Measurements from ENCODE around the gene SLC13A3.

Gene SLC13A3

DNA sequence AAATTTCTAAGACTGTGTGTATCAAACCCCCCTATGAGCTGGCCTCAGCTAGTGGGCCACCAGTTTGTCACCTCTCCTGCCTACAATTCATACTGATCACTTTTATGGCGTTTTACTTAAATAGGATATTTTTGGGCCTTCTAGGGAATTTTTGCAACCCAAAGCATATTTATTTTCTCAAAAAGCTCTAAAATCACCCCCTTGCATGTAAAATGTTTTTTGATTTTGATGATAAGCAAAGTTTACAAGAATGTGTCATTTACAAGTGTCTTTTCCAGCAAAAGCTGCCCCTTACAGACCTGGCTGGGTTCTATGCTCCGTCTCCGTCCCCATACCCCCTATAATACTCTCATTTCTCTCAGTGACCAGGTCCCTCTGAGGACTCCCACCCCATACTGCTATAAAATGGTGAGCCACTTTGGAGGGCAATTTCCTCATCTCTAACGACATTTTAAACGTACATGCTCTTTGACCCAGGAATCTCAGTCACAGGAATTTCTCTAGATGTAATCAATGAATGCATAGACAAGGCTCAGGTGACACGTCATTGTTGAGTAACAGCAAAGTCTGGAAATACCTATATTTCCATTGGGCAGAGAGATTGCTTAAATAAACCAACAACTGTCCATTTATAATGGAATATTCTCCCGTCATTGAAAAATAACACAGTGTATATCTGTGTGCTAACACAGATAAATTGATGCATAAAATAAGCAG is 86.9 kb downstream of the SLC13A3 start:
- DNase-seq (ENCODE audit: extremely low spot score, insufficient read length, low read depth) = no peak
- FAIRE-seq = no peak

DNA sequence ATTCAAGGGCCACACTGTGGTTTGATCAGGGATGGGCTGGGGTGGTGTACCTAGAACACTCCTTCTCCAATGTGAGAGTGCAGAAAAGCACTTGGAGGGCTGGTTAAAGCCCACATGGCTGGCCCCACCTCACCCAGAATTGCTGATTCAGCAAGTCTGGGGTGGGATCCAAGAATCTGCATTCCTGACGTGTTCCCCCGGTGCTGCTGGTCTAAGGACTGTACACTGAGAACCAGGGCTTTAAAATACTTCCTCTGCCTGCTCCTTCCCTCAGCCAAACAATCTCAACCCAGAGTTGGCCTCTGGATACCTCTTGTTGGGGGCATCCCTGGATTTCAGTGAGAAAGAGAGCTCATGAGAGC is 87.4 kb downstream of the SLC13A3 start:
- no peak for DNase-seq (ENCODE audit: extremely low spot score, insufficient read length, low read depth)
- FAIRE-seq = no peak

DNA sequence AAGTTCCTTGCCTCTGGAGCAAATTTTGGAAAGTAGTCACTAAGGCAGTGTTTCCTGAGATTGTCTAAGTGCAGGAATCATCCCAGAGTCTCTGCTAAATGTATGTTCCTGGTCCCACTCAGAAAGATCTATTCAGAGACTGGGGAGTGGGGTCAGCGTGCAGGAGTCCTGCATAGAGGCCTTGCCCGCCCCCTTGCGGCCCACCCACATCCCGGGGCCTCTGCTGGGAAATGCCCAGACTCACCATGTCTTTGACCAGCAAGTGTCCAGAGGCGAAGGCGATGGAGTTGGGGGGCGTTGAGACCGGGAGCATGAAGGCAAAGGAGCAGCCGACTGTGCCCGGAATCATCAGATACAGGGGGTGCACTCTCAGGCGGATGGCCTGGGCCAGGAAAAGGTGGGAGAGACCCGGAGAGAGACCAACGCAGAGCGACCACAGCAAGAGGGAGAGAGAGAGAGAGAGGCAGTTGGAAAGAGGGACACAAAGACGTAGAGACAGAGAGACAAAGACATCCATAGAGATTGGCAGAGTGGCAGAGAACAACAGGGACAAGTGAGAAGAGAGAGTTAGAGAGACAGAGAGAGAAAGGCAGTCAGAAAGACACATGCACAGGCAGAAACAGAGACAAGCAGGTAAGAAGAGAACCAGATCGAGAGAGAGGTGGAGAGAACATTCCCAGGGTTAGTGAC is 87.9 kb downstream of the SLC13A3 start:
- DNase-seq (ENCODE audit: extremely low spot score, insufficient read length, low read depth) = no peak
- no peak for FAIRE-seq

DNA sequence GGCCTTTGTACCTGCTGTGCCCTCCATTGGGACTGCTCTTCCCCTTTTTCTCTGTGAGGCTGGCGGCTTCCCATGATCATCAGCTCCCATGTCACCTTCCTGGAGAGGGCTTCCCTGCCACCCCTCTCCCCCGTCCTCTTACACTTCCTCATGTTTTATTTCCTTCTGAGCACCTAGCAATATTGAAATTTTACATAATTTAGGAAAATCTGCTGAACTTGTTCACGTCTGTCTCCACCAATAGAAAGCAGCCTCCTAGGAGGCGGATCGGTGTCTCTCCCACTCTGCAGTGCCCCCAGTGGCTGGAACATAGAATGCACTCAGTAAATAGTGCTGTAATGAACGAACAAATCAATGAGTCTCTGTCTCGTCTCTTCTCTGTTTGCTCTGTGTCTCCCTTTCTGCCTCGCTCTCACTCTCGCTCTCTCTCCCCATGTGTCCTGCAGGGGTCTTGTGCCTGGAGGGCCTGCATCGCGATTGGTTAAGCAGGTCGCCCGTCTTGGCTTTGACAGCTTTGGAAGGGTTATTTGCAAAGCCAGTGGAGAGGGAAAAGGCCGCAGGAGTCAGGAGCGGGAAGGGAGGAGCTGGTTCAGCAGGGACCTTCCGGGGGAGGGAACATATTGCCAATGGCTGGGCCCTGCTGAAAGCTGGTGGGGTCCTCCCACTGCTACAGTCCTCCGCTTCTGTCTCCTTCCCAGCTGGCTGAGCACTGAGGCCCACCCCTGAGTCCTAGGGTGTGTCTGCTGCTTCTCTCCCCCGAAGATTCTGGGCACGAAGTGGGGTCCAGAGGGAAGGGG is 88.7 kb downstream of the SLC13A3 start:
- peak; percentile 95 for FAIRE-seq
- DNase-seq (ENCODE audit: extremely low spot score, insufficient read length, low read depth) = peak; percentile 67

DNA sequence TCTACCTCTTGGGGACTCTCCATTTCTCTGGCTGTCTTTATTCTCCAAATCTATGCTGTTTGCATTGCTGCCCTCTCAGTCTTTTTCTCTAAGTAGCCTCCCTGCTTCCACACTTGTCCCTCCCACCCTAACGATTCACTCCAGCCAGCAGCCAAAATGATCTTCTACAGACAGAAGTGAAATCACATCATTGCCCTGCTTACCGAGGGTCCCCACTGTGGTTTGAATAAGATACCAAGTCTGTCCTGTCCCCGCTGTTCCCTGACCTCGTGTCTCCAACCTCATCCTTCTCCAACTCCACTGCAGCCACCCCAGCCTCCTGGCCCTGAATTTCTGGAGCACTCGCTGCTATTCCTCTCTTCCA is 89.3 kb downstream of the SLC13A3 start:
- FAIRE-seq (no peak), DNase-seq (ENCODE audit: extremely low spot score, insufficient read length, low read depth) (no peak)

DNA sequence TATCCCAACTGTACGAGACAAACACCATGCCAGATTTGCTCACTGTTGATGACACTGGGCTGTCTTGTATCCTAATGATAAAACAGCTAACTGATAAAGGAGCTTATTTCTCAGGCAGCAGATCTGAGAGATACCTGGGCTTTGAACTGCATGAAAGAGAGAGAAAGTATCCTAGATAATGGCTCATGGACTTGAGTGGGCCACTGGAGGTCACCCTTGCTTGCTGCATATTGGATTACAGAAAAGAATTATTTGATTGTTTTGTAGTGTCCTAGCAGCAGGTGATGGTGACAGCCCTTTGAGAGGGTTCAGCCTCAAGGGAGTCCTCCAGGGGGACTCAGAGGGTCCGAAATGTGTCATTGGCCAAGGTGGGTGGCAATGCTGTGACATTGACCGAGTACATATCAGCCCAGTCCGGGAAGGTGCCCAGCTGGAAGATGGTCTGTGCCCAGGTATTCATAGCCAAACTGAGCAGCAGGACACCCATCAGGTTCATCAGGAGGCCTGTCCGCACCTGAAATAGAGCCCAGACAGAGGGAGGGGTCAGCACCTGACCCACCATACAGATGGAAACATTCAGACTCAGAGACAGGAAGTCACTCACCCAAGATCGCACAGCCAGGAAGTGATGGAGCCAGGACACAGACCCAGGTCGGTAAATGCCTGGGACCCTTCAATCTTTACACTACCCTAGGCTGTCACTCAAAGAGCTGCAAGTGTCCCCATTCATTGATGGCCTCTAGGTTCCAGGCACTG is 91.4 kb downstream of the SLC13A3 start:
- no peak for FAIRE-seq
- no peak for DNase-seq (ENCODE audit: extremely low spot score, insufficient read length, low read depth)

DNA sequence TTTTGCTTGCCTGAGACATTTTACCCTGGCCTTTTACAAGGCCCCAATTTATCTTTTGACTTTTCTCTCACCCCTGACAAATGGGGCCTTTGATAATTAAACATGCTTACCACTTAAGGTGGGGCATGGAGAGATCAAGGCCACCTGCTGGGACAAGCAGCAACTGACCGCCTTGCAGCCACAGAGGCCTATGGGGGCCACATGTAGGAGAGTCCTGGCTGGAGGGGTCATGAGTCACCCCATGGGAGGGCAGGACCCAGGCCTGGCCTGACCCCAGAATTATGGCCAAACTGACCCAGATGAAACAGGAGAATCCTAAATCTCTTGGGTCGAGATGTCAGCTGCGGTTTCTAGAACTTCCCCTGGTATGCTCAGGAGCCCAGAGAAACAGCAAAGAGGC is 92.3 kb downstream of the SLC13A3 start:
- DNase-seq (ENCODE audit: extremely low spot score, insufficient read length, low read depth) (no peak), FAIRE-seq (no peak)

DNA sequence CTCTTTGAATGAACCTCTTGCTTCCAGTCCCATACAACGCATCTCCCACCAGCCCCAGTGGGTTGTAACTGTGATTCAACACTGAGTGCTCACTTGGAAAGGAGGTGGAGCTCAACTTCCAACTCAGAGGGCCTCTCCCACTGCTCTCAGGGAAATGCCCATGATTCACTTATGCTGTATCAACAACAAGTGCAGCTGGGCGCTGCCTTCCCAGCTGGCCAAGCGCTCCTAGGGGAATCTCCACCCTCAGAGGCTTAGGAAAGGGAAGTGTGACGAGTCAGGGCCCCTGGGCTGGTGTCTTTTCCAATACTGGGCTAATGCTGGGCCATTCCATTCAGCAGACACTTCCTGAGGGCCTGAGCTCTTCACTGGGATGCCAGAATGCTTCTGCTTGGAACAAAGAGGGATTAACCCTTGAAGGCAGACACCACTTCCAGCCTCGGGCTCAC is 92.7 kb downstream of the SLC13A3 start:
- DNase-seq (ENCODE audit: extremely low spot score, insufficient read length, low read depth) (no peak), FAIRE-seq (no peak)

DNA sequence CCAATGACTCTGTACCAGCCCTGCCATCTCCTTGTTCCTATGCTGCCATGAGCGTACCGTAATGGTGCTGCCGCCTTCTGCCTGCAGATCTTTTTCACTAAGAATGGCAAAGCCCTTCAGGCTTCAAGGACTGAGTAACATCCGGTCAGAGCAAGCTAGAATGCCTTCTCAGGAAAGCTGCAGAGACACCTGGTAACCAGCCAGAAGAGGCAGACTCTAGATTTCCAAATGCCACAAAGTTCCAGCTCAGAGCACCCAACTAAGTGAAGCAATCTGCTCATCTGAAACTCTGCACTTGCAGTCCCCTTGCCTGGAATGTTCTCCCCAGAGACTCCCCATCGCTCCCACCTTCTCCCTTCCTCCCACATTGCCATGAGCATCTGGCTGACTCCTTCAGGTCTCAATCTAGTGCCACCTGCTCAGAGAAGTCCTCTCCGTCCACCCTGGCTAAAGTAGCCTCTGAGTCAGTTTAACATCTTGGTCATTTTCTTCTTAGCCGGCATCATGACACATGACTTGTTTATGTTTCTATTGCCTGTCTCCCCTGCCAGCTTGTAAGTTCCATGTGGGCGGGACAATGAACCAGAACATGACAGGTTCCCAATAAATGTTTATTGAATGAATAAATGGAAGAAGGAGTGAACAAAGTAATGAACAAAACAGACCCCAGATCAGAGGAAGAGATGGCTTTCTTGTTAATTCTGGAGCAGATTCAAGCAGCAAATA is 93.9 kb downstream of the SLC13A3 start:
- no peak for DNase-seq (ENCODE audit: extremely low spot score, insufficient read length, low read depth)
- no peak for FAIRE-seq

DNA sequence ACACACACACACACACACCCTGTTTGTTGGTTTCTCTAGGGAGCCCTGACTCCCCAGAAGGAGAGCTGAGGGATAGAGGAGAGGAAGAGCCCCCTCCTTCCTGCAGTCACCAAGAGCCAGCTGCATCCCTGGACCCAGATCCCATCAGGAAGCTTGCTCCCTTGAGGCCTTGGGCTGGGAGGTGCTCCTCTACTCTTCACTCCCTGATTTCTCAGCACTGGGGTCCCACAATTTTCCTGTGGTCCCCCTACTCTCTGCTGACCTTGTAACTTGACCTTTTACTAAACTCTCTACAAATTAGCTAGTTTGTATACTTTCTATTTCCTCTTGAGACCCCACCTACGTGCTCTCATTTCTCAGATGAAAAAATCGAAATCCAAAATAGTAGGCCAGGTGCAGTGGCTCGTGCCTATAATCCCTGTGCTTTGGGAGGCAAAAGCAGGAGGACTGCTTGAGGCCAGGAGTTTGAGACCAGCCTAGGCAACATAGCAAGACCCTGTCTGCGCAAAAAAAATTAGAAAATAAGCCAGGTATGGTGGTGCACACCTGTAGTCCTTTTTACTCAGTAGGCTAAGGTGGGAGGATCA is 95.8 kb downstream of the SLC13A3 start:
- DNase-seq (ENCODE audit: extremely low spot score, insufficient read length, low read depth) (no peak), FAIRE-seq (no peak)

DNA sequence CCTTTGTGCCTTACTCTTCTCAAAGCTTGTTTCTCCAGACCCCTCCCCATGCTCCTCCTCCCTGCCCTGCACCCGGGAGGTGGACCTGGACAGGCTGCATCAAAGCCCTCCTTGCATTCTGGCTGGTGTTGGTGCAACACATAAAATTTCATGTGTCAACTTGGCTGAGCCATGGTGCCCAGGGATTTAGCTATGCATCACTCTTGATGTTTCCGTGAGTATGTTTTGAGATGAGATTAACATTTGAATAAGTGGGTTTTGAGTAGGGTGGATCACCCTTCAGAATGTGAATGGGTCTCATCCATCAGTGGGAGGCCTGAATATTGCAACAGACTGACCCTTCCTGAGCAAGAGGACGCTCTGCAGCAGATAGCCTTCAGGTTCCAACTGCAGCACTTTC is 96.4 kb downstream of the SLC13A3 start:
- DNase-seq (ENCODE audit: extremely low spot score, insufficient read length, low read depth) (no peak), FAIRE-seq (no peak)

DNA sequence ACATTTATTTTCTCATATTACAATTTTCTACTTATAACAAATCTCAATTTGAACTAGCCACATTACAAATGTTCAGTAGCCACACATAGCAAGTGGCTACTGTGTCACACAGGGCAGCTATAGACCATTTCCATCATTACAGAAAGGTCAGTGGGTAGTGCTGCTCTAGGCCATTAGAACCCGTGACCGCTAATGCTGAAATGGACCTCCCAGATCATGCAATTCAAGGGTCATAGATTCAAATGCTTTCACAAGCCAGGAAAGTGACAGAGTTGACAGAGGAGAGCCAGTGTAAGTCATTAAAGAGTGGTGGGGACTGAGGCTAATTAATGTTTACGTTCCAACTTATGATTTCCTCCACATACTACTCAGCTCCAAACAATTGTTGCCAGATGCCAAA is 97.3 kb downstream of the SLC13A3 start:
- FAIRE-seq (no peak), DNase-seq (ENCODE audit: extremely low spot score, insufficient read length, low read depth) (no peak)

DNA sequence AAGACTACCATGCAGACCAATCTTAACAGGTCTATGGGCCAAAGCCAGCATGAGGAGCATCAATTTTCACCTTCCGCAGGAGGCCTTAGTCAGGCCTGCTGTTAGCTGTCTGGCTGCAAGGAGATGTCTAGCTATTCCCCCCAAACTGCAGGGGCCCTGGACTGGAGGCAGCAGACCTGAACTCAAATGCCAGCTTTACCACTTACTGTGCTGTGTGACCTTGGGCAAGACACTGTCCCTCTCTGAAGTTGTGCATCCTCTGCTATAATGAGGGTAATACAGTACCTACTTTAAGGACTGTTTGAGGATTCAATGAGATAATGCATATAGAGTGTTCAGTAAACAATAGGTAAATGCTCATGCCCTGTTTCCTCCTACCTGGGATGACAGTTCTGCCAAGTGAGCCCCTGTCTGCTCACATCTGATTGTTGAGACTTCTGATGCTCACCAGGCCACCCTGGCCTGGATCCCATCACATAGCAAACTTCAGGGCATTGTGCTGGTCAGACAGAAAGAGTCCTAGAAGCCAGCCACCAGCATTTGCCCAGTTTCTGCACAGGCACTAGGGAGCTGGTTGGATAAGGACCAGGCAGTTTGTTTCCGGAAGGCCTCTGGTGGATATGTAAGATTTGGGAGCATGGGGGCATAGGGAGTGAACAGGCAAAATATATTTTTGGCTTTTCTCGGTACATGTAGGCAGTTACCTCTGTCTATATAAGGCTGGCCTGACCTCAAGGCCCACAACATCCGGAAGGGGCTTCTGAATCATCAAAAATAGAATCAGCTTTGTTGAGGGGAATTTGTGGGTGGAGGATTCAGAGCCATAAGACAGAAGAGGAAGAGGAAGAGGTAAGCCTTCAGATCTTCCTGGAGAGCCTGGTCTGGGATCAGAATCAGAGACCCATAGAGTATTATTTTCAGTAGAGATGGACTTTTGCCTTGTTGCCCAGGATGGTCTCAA is 98.5 kb downstream of the SLC13A3 start:
- FAIRE-seq (peak; percentile 88), DNase-seq (ENCODE audit: extremely low spot score, insufficient read length, low read depth) (peak; percentile 46)

DNA sequence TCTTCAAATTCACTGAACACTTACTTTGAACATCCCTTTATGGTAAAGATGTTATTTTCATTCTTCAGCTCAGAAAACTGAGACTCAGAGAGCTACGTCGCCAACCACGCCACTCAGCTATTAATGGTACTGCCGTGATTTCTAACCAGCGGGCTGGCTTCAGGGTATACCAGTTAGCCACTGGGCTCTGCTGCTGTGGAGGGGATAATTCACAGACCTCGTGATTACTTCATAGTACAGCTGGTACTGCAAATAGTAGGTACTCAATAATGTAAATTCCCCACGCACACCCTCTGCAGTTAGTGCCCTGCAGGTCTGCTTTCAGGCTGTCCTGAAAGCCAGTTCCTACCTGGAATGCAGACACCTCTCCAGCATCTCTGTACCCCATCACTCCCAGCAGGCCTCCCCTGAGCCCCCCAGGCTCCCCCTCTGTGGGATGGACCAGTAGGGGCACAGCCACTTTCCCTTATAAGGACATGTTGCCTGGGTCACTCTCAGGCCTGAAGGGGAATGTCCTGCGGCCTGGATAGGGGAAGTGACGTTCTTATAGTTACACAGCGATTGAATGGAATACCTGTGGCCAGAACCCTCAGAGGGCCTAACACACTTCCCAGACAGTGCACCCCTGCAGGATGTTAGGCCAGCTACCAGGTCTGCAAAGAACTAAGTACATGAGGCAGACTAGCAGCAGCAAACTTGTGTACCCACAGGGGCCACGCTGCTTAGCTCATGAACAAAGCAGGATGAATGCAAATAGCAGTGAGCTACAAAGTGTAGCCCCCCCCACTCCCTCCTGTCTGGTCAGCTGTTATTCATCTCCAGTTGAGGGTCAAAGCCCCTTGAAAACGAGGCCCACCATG is 99.5 kb downstream of the SLC13A3 start:
- no peak for DNase-seq (ENCODE audit: extremely low spot score, insufficient read length, low read depth)
- FAIRE-seq = peak; percentile 21

DNA sequence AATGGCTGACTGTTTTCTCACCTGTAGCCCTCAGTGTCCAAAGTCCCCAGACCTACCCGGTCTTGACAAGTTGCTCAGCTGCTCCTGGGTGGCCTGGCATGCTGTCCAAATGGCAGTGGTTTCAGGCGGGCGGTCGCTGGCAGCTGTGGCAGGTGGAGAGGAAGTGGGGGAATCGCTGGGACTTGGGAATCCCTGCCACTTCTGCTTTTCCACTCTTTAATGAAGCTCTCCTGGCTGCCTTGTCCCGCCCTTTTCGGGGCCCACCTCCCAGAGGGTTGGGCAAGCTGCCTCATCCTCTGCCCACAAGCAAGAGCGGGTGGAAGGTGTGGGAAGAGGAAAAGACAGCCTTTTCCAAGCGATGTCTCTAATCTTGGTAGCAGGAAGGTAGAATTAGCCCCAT is 100.8 kb downstream of the SLC13A3 start, which contains the start of gene OCSTAMP:
TSS of gene OCSTAMP (minus strand) at position 194 of the 400 bp plus-strand sequence. CDS start at position 100, 94 bp downstream.
- FAIRE-seq (no peak), DNase-seq (ENCODE audit: extremely low spot score, insufficient read length, low read depth) (no peak)

DNA sequence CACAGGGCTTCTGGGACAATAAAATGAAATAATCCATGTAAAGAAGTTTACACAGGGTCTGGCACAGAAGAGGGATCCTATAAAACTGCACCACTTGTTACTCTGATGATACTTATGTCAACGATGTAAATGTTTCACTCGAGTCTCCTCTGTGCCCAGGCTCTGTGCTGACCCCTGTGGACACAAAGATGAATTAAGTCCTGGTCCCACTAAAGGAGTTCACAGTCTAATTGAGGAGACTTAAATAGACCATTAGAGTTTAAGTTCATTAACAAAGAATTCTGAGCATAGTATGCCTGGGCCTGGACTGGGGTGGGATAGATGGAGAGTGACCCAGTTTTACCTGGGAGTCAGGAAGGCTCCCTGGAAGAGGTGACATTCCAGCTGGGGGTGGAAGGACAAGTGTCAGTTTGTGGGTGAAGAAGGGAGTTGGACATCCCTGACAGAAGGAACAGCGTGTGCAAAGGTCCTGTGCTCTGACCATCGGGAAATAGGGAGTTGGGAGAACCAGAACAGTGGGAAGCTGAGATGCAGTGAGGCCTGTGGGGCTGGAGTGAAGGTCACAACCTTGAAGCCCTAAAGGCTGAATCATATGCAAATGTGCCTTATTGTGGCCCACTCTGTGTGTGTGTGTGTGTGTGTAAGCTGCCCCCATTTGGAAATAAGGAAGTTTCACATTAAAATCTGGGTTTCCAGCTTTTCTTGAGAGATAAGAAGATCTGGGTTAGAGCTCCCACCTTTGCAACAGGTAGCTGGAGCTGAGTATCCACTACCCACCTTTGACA is 101.9 kb downstream of the SLC13A3 start:
- DNase-seq (ENCODE audit: extremely low spot score, insufficient read length, low read depth) = no peak
- FAIRE-seq = no peak

DNA sequence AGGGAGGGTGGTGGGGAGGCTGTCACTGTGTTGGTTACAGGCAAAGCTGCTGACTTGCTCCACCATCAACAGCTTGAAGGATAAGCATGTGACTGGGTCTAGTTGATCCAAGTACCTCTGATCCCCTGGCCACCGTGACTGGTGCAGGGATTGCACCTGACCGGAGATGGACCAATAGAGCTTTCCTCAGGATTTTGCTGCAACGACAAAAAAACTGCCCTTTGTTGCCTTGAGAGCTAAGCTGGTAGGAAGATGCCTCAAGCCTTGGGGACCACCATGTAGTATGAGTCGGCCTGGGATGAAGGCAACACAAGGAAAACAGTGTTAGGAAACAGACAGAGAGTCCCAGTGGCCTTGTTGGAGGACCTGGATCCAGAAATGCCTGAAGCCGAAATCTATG is 102.6 kb downstream of the SLC13A3 start:
- no peak for DNase-seq (ENCODE audit: extremely low spot score, insufficient read length, low read depth)
- no peak for FAIRE-seq

Measured in GM18507 (cell line).